ENCODE measurements around the gene GALNT5. TPM values are rescaled to one million over a fixed set of nuclear protein-coding genes. Genes with fewer than 3 reads are reported as not detected.

GALNT5 gene
- total RNA-seq, 1 experiment from 2014 or later, result 0.08 TPM

DNA sequence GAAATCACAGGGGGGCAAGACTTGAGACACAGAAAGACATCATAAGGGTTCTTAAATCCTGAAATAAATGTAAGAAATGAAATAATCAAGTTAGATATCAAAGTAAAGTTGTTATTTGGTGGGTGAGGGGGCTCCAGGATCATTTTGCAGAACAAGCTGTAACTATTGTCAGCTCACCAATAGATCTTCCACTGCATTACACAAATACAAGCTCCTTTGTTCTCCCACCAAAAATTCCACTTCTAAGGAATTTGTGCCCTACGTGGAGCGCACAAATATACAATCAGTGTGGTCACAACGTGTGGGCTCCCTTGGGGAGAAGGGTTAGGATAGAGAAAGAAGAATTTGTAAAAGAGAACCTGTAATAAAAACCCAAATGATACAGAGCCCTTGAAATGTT lies 19.2 kb upstream of the GALNT5 start:
- in situ Hi-C loops (cut with HindIII; ENCODE audit: low pct_unique_long_range_greater_than_20kb, low sequenced_read_pairs) (no loop called here), intact Hi-C loops (cut with micrococcal nuclease; ENCODE audit: unreplicated experiment) (no loop called here)
- H3K4me1 ChIP-seq (ENCODE audit: control insufficient read depth, insufficient read depth, low read length), result no peaks in the 10 kb centered on the region
- no peak overlapping the region for H3K27ac ChIP-seq (ENCODE audit: low read length)
- ATAC-seq (no peak), DNase-seq (ENCODE audit: low read depth, low spot score) (no peak)
- H3K36me3 ChIP-seq (ENCODE audit: control insufficient read depth, insufficient read depth, low read length), result no peaks in the 10 kb centered on the region
- no TSS peak for BruUV-seq (replicated peaks)
- no peak overlapping the region for H3K4me3 ChIP-seq (ENCODE audit: low read depth in 2 of 2, low read length in 2 of 2)
- no peaks in the 10 kb centered on the region for H3K27me3 ChIP-seq (ENCODE audit: control insufficient read depth, insufficient read depth, low read length)
- ChIA-PET CTCF (no interaction called here), POLR2A (no interaction called here)
- TF ChIP-seq, protein P1, sequence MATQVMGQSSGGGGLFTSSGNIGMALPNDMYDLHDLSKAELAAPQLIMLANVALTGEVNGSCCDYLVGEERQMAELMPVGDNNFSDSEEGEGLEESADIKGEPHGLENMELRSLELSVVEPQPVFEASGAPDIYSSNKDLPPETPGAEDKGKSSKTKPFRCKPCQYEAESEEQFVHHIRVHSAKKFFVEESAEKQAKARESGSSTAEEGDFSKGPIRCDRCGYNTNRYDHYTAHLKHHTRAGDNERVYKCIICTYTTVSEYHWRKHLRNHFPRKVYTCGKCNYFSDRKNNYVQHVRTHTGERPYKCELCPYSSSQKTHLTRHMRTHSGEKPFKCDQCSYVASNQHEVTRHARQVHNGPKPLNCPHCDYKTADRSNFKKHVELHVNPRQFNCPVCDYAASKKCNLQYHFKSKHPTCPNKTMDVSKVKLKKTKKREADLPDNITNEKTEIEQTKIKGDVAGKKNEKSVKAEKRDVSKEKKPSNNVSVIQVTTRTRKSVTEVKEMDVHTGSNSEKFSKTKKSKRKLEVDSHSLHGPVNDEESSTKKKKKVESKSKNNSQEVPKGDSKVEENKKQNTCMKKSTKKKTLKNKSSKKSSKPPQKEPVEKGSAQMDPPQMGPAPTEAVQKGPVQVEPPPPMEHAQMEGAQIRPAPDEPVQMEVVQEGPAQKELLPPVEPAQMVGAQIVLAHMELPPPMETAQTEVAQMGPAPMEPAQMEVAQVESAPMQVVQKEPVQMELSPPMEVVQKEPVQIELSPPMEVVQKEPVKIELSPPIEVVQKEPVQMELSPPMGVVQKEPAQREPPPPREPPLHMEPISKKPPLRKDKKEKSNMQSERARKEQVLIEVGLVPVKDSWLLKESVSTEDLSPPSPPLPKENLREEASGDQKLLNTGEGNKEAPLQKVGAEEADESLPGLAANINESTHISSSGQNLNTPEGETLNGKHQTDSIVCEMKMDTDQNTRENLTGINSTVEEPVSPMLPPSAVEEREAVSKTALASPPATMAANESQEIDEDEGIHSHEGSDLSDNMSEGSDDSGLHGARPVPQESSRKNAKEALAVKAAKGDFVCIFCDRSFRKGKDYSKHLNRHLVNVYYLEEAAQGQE (IDR thresholded peaks at IDR 0.05; ENCODE audit: insufficient read depth in 1 of 2, low read depth in 2 of 2, low read length in 1 of 2), result no peak
- TF ChIP-seq TCF7L2 (IDR thresholded peaks at IDR 0.05; ENCODE audit: low read depth, low read length), result no peak
- TF ChIP-seq, protein P2, sequence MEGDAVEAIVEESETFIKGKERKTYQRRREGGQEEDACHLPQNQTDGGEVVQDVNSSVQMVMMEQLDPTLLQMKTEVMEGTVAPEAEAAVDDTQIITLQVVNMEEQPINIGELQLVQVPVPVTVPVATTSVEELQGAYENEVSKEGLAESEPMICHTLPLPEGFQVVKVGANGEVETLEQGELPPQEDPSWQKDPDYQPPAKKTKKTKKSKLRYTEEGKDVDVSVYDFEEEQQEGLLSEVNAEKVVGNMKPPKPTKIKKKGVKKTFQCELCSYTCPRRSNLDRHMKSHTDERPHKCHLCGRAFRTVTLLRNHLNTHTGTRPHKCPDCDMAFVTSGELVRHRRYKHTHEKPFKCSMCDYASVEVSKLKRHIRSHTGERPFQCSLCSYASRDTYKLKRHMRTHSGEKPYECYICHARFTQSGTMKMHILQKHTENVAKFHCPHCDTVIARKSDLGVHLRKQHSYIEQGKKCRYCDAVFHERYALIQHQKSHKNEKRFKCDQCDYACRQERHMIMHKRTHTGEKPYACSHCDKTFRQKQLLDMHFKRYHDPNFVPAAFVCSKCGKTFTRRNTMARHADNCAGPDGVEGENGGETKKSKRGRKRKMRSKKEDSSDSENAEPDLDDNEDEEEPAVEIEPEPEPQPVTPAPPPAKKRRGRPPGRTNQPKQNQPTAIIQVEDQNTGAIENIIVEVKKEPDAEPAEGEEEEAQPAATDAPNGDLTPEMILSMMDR (IDR thresholded peaks at IDR 0.05), result no peak
- no peak for TF ChIP-seq SIN3A (IDR thresholded peaks at IDR 0.05; ENCODE audit: borderline replicate concordance, insufficient read depth, low read depth, low read length)
- TF ChIP-seq POLR2AphosphoS5 (IDR thresholded peaks at IDR 0.05; ENCODE audit: low read depth, low read length), result no peak
- no peaks in the 10 kb centered on the region for H3K9me3 ChIP-seq (ENCODE audit: control insufficient read depth, insufficient read depth, low read depth, low read length)

DNA sequence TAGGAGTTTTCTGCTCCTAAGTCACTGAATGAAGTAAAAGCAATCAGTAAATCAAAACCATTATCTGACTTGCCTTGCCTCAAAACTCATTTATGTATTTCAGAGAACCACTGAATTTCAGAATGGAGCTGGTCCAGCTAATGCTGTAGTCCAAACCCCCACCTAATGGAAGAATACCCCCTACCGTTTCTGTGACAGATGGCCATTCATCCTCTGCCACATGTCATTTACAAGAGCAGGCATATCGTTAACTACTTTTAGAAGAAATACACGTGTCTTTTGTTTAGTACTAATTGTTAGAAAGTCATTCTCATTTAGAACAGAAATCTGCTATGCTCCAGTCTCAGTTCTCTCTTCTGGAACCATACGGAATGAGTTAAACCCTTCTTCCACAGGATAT lies 12.8 kb upstream of the GALNT5 start:
- H3K36me3 ChIP-seq (ENCODE audit: control insufficient read depth, insufficient read depth, low read length), result no peaks in the 10 kb centered on the region
- no peak overlapping the region for H3K27ac ChIP-seq (ENCODE audit: low read length)
- H3K9me3 ChIP-seq (ENCODE audit: control insufficient read depth, insufficient read depth, low read depth, low read length), result no peaks in the 10 kb centered on the region
- no peaks in the 10 kb centered on the region for H3K27me3 ChIP-seq (ENCODE audit: control insufficient read depth, insufficient read depth, low read length)
- ATAC-seq (no peak), DNase-seq (ENCODE audit: low read depth, low spot score) (no peak)
- intact Hi-C loops (cut with micrococcal nuclease; ENCODE audit: unreplicated experiment) (no loop called here), in situ Hi-C loops (cut with HindIII; ENCODE audit: low pct_unique_long_range_greater_than_20kb, low sequenced_read_pairs) (no loop called here)
- H3K4me3 ChIP-seq (ENCODE audit: low read depth in 2 of 2, low read length in 2 of 2), result no peak overlapping the region
- ChIA-PET CTCF (no interaction called here), POLR2A (no interaction called here)
- BruUV-seq (replicated peaks), result no TSS peak
- H3K4me1 ChIP-seq (ENCODE audit: control insufficient read depth, insufficient read depth, low read length), result no peaks in the 10 kb centered on the region
- TF ChIP-seq POLR2AphosphoS5 (IDR thresholded peaks at IDR 0.05; ENCODE audit: low read depth, low read length) (no peak), TCF7L2 (IDR thresholded peaks at IDR 0.05; ENCODE audit: low read depth, low read length) (no peak), SIN3A (IDR thresholded peaks at IDR 0.05; ENCODE audit: borderline replicate concordance, insufficient read depth, low read depth, low read length) (no peak)
- TF ChIP-seq, protein P2 (IDR thresholded peaks at IDR 0.05), result no peak
- TF ChIP-seq, protein P1 (IDR thresholded peaks at IDR 0.05; ENCODE audit: insufficient read depth in 1 of 2, low read depth in 2 of 2, low read length in 1 of 2), result no peak

All from Panc1 (cell line).